Activated gamma-delta T cell treated with Interleukin-2 at 50 U/mL for 16 hours (primary cell): ENCODE results near the gene MASP2.
"Not testable (repeated sequence)": the region's sequence is repeated elsewhere in the genome, so short reads cannot be mapped to it uniquely, and the experiment has no call there.

ENCODE experiments used
- DNase-seq: peaks from one replicate; pipeline ENCODE4 v3.0.0-alpha.2; 2020

Gene MASP2

GRCh38 chr1:11037019-11037739 is 9.9 kb downstream of the MASP2 start:
- DNase-seq: not testable (repeated sequence)

- no peak for DNase-seq
Observed at GRCh38 chr1:11031624-11032262, 15.3 kb downstream of the MASP2 start.

GRCh38 chr1:11030865-11031264 is 16.2 kb downstream of the MASP2 start:
- no peak for DNase-seq

GRCh38 chr1:11028018-11028417 is 19.0 kb downstream of the MASP2 start:
- DNase-seq: no peak

GRCh38 chr1:11027316-11027715 is 19.7 kb downstream of the MASP2 start:
- no peak for DNase-seq

GRCh38 chr1:11026903-11027302 is 20.1 kb downstream of the MASP2 start:
- DNase-seq: no peak

GRCh38 chr1:11026052-11026451 is 21.0 kb downstream of the MASP2 start:
- DNase-seq: no peak

GRCh38 chr1:11025618-11026017 is 21.4 kb downstream of the MASP2 start:
- no peak for DNase-seq

- DNase-seq: no peak
Observed at GRCh38 chr1:11024874-11025203, 22.2 kb downstream of the MASP2 start.

- DNase-seq: no peak
Observed at GRCh38 chr1:11024154-11024873, 22.7 kb downstream of the MASP2 start.

- DNase-seq: no peak
Observed at GRCh38 chr1:11023201-11023600, 23.8 kb downstream of the MASP2 start.

GRCh38 chr1:11019971-11020370 is 27.1 kb downstream of the MASP2 start:
- no peak for DNase-seq

GRCh38 chr1:11019358-11019757 is 27.7 kb downstream of the MASP2 start:
- DNase-seq: not testable (repeated sequence)

- DNase-seq: no peak
Observed at GRCh38 chr1:11013160-11013531, 33.9 kb downstream of the MASP2 start.

- peak; percentile 89 for DNase-seq
Observed at GRCh38 chr1:11012260-11013159, 34.5 kb downstream of the MASP2 start, which contains the start of gene TARDBP. TARDBP (plus strand) TSS chr1:11012654; CDS start chr1:11013728, 1,074 bp downstream.

GRCh38 chr1:11000526-11000925 is 46.5 kb downstream of the MASP2 start:
- DNase-seq: no peak

GRCh38 chr1:10996100-10996499 is 50.9 kb downstream of the MASP2 start:
- no peak for DNase-seq

- no peak for DNase-seq
Observed at GRCh38 chr1:10992864-10993263, 54.2 kb downstream of the MASP2 start.

GRCh38 chr1:10992004-10992403 is 55.0 kb downstream of the MASP2 start:
- DNase-seq: not testable (repeated sequence)

GRCh38 chr1:10990828-10991227 is 56.2 kb downstream of the MASP2 start:
- no peak for DNase-seq

GRCh38 chr1:10989920-10990516 is 57.0 kb downstream of the MASP2 start:
- DNase-seq: not testable (repeated sequence)

- no peak for DNase-seq
Observed at GRCh38 chr1:10989095-10989494, 57.9 kb downstream of the MASP2 start.
